HG03520 (cell line): ENCODE measurements around the gene ZNHIT3.
"Not testable (repeated sequence)": the region's sequence is repeated elsewhere in the genome, so short reads cannot be mapped to it uniquely, and the experiment has no call there.

Source experiments
- ATAC-seq: cut with Tn5 transposase; IDR thresholded peaks from one replicate; pipeline ENCODE4 v1.9.1; 2021; ENCODE audit warnings: mild to moderate bottlenecking, moderate library complexity; ENCODE audit not compliant: unreplicated experiment

The ZNHIT3 gene

GRCh38 chr17:36482611-36483504 is 3.6 kb upstream of the ZNHIT3 start:
- no peak for ATAC-seq

- ATAC-seq: not testable (repeated sequence)
These were observed 2.5 kb upstream of the ZNHIT3 start for GRCh38 chr17:36484021-36484420.

GRCh38 chr17:36485027-36485426 is 1.5 kb upstream of the ZNHIT3 start:
- ATAC-seq: no peak

GRCh38 chr17:36485805-36486203 is 677 bp upstream of the ZNHIT3 start:
- no peak for ATAC-seq

- no peak for ATAC-seq
These were observed 7.5 kb downstream of the ZNHIT3 start for GRCh38 chr17:36493956-36494355.

- no peak for ATAC-seq
These were observed 8.2 kb downstream of the ZNHIT3 start for GRCh38 chr17:36494674-36495073.

- ATAC-seq: no peak
These were observed 8.6 kb downstream of the ZNHIT3 start for GRCh38 chr17:36495076-36495578.

- no peak for ATAC-seq
These were observed 9.7 kb downstream of the ZNHIT3 start for GRCh38 chr17:36496018-36496789.

- ATAC-seq: no peak
These were observed 11.7 kb downstream of the ZNHIT3 start for GRCh38 chr17:36498155-36498554.

- ATAC-seq: no peak
These were observed 12.2 kb downstream of the ZNHIT3 start for GRCh38 chr17:36498560-36499300.

GRCh38 chr17:36500745-36501225 is 14.3 kb downstream of the ZNHIT3 start:
- ATAC-seq: no peak

GRCh38 chr17:36501351-36501750 is 14.9 kb downstream of the ZNHIT3 start:
- ATAC-seq: no peak

- ATAC-seq: no peak
These were observed 15.5 kb downstream of the ZNHIT3 start for GRCh38 chr17:36501963-36502362.

GRCh38 chr17:36503456-36504155 is 17.1 kb downstream of the ZNHIT3 start:
- no peak for ATAC-seq

GRCh38 chr17:36504156-36504545 is 17.7 kb downstream of the ZNHIT3 start:
- ATAC-seq: no peak

GRCh38 chr17:36505171-36505570 is 18.7 kb downstream of the ZNHIT3 start:
- ATAC-seq: no peak

- ATAC-seq: no peak
These were observed 19.9 kb downstream of the ZNHIT3 start for GRCh38 chr17:36506249-36506826.

GRCh38 chr17:36506831-36507230 is 20.4 kb downstream of the ZNHIT3 start:
- no peak for ATAC-seq

- ATAC-seq: no peak
These were observed 20.8 kb downstream of the ZNHIT3 start for GRCh38 chr17:36507266-36507665.

GRCh38 chr17:36508439-36508838 is 22.0 kb downstream of the ZNHIT3 start:
- ATAC-seq: not testable (repeated sequence)
